Astrocyte of the spinal cord (primary cell): ENCODE measurements around the gene PRPS1.

ENCODE experiments used
- DNase-seq: peaks from one replicate; pipeline ENCODE4 v3.0.0; 2011; ENCODE audit warnings: low read depth, low spot score
- H3K4me3 ChIP-seq: 2 replicates; pipeline ENCODE4 v1.5.1; 2011; ENCODE audit warnings: low read depth, mild to moderate bottlenecking, low read length, moderate library complexity
- CTCF ChIP-seq: IDR thresholded peaks from 2 replicates; pipeline ENCODE4 v1.5.1; 2012; ENCODE audit warnings: low read depth, mild to moderate bottlenecking, low read length, inconsistent platforms
- in situ Hi-C: cut with HindIII; loops from 2 replicates; pipeline ENCODE4 v1.10.0; 2017; ENCODE audit warnings: low sequenced_read_pairs

The PRPS1 gene

GRCh38 chrX:107675823-107676555, 47.7 kb downstream of the PRPS1 start:
- peak; percentile 62 for DNase-seq
- peak overlapping the region; percentile 69 for H3K4me3 ChIP-seq
- in situ Hi-C loops = no loop called here
- no peak for TF ChIP-seq CTCF

DNA sequence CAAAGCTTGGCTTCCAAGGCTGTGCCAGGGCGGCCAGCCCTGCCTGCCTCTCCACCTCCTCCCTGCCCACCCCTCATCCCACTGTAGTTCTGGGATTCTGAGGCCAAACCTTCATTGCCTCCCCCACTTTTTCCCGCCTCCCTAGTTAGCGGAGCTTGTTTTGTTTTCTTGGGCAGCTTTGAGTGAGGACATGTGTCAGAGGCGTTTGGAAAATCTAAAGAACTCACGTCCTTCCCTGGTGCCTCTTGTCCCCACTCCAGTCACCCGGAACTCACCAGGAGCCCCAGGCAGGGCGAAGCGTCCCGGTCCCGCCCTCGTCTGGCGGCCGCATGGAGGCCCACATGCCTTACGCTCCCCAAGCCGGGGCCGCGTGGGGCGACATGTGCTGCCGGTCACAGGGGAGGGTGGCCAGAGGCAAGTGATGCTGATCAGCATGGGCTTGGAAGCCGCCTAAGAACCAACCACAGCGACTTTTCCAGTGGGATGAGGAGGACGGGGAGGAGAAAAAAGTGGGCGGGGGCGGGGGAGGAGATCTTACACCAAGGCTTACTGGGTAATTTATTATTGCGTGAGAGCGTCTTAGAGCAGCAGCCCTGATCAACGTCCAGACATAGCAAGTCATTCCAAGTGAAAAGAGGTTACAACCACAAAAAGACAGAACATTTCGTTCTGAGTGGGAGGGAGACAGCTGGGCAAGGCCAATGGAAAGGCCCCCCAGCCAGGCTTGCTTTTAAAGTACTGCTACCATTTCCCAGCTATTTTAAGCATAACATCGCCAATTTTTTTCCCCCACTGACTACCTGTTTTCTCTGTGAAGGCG, 48.5 kb downstream of the PRPS1 start:
- in situ Hi-C loops = no loop called here
- peak overlapping the region; percentile 69 for H3K4me3 ChIP-seq
- peak; percentile 95 for DNase-seq

GRCh38 chrX:107677501-107677901, 49.2 kb downstream of the PRPS1 start:
- no peak overlapping the region for H3K4me3 ChIP-seq
- DNase-seq = peak; percentile 69
- TF ChIP-seq CTCF = no peak
- in situ Hi-C loops = no loop called here

More for the DNA sequence above, 48.5 kb downstream of the PRPS1 start:
- no peak for TF ChIP-seq CTCF

GRCh38 chrX:107677909-107678308, 49.6 kb downstream of the PRPS1 start:
- H3K4me3 ChIP-seq = no peak overlapping the region
- no peak for TF ChIP-seq CTCF
- DNase-seq = no peak
- in situ Hi-C loops = no loop called here

DNA sequence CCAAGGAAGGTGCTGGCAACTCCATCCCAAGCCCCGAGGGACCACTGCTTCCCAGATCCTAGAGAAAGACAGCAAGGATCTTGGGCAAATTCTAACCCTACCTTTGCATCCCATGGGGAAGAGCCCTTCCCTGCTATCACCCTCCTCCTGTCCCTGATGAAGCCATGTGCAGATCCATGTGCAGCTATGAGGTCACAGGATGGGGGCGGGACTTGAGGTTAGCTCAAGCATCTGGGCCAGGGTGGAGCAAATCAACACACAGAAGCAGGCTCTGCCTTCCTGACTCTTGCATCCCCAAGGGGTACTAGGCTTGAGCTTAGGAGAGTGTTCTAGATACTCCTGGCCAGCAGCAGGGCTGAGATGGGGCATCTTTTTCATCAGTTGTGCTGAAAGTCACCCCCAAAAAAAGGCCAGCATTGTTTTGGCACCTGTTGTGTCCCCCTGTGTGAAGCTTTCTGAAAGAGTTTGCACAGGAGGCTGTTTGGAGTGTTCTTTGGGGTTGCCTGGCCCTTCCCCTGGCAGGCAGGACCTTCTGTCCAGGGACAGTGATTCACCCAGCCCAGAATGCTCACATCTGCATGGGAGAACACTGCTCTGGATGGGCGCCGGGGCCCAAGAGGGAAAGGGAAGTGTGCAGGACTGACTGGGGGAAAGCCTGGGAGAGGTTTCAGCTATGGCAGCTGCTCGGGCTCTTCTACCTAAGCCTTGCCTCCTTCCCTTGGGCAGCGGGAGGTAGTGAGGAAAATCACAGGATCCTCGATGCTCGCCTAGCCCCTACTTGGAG, 50.8 kb downstream of the PRPS1 start:
- no peak for TF ChIP-seq CTCF
- no peak overlapping the region for H3K4me3 ChIP-seq
- in situ Hi-C loops = no loop called here
- peak; percentile 79 for DNase-seq

GRCh38 chrX:107682256-107682655, 53.9 kb downstream of the PRPS1 start:
- in situ Hi-C loops = no loop called here
- DNase-seq = no peak
- no peak overlapping the region for H3K4me3 ChIP-seq
- TF ChIP-seq CTCF = no peak
